ENCODE data around the gene DCHS1. TPM values are rescaled to one million over a fixed set of nuclear protein-coding genes. Genes with fewer than 3 reads are reported as not detected.

The DCHS1 gene
- total and polyA plus RNA-seq, 2 of the 13 experiments (the other 11 are each of a cell fraction or from before 2014, with no cell fraction given), result under 0.01 to 0.03 TPM

GRCh38 chr11:6612213-6613041 is 43.2 kb downstream of the DCHS1 start, which contains the start of gene TAF10 (continued):
- TF ChIP-seq ZBTB3 (CRISPR knock-in tag; IDR thresholded peaks at IDR 0.05; ENCODE audit: borderline replicate concordance, low read depth) (0 out of 2 replicates have a peak, but pooled peaks have one; percentile 69), ZNF672 (CRISPR knock-in tag; IDR thresholded peaks at IDR 0.05) (no peak), KMT2A (CRISPR knock-in tag; IDR thresholded peaks at IDR 0.05) (peak; percentile 87), POLR2AphosphoS5 (IDR thresholded peaks at IDR 0.05; ENCODE audit: low read depth, low read length) (peak; percentile 94), ZNF607 (CRISPR knock-in tag; IDR thresholded peaks at IDR 0.05; ENCODE audit: borderline replicate concordance) (peak; percentile 60), ZFP82 (CRISPR knock-in tag; IDR thresholded peaks at IDR 0.05; ENCODE audit: borderline replicate concordance) (peak; percentile 39; the same call in 1 of the 2 replicates), ZFYVE20 (CRISPR knock-in tag; IDR thresholded peaks at IDR 0.05; ENCODE audit: borderline replicate concordance, low read depth) (no peak), PAWR (CRISPR knock-in tag; IDR thresholded peaks at IDR 0.05; ENCODE audit: borderline replicate concordance) (no peak), NR2F2 (IDR thresholded peaks at IDR 0.05; ENCODE audit: borderline replicate concordance, low read depth) (0 out of 2 replicates have a peak, but pooled peaks have one; percentile 35), ZNF788 (CRISPR knock-in tag; IDR thresholded peaks at IDR 0.05; ENCODE audit: borderline replicate concordance) (peak; percentile 87; the same call in 1 of the 2 replicates), ZNF225 (CRISPR knock-in tag; IDR thresholded peaks at IDR 0.05) (no peak), HHEX (CRISPR knock-in tag; IDR thresholded peaks at IDR 0.05) (no peak), ZNF260 (CRISPR knock-in tag; IDR thresholded peaks at IDR 0.05; ENCODE audit: borderline replicate concordance, low read depth) (no peak), PRDM4 (CRISPR knock-in tag; IDR thresholded peaks at IDR 0.05; ENCODE audit: borderline replicate concordance) (no peak), TRIM22 (IDR thresholded peaks at IDR 0.05) (no peak), YEATS4 (CRISPR knock-in tag; IDR thresholded peaks at IDR 0.05; ENCODE audit: borderline replicate concordance) (peak; percentile 87), NRL (CRISPR knock-in tag; IDR thresholded peaks at IDR 0.05; ENCODE audit: borderline replicate concordance) (peak; percentile 86), ETS1 (CRISPR knock-in tag; IDR thresholded peaks at IDR 0.05) (no peak), IRF1 (CRISPR knock-in tag; IDR thresholded peaks at IDR 0.05; ENCODE audit: low read depth) (0 out of 2 replicates have a peak, but pooled peaks have one; percentile 60), CSRNP2 (CRISPR knock-in tag; conservative IDR thresholded peaks at IDR 0.05; ENCODE audit: low read depth) (no peak)
